Measurements from ENCODE around the gene SENP2.

DNA sequence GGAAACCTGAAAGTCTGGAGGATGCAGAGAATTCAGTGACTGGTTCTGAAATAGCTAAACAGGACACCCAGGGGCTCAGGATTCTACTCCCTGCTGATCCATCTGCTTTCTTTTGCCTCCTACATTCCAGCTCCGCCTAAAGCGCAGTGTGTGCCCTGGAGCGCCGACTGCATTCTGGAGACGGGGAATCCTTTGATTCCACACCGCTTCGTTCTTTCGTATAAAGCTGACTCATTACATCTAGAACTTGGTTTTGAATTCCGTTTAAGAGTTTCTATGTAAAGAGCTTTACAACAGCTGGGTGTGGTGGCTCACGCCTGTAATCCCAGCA is 61.8 kb downstream of the SENP2 start:
- TF ChIP-seq POLR2A (IDR thresholded peaks at IDR 0.05) (no peak), CTCF (IDR thresholded peaks at IDR 0.05) (no peak)
